Keratinocyte (primary cell): ENCODE measurements around the gene PRKCH.

Source experiments
- CTCF ChIP-seq, 3 experiments: IDR thresholded peaks in 1 of 3; conservative IDR thresholded peaks in 1 of 3; optimal IDR thresholded peaks in 1 of 3; 2 replicates in 2 of 3; 3 replicates in 1 of 3; pipeline versions ENCODE3 to v1.5.1; 2011; ENCODE audit warnings: low read length in 3 of 3, mild to moderate bottlenecking in 3 of 3, moderate library complexity in 2 of 3, control low read depth in 1 of 3, inconsistent platforms in 1 of 3; ENCODE audit not compliant: insufficient read depth in 2 of 3; ENCODE audit errors: extremely low read depth in 1 of 3
- EZH2 ChIP-seq: IDR thresholded peaks from one replicate; pipeline ENCODE4 v1.6.1; 2012; ENCODE audit warnings: inconsistent platforms, mild to moderate bottlenecking, low read length, moderate library complexity

DNA sequence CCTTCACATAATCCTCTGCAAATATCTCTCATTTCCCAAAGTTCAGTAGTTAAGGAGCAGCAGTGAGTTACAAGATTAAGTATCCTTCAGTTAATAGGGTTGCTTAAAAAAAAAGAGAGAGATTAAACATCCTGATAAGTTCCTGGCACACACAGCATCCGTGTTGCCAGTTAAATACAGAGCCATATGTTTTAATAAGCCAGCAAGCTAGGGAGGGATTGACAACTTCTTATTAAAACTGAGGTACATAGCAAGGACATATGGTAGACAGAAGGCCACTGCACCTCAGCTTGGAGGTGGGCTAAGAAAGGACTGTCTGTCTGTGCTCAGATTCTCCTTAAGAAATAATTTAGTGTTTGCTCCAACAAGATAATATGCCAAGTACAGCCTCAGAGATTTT lies 30.7 kb upstream of the PRKCH start:
- TF ChIP-seq CTCF (optimal IDR thresholded peaks at IDR 0.05 in 1 of 3, IDR thresholded peaks at IDR 0.05 in 1 of 3, conservative IDR thresholded peaks at IDR 0.05 in 1 of 3; ENCODE audit: extremely low read depth in 1 of 3, insufficient read depth in 2 of 3, low read length in 3 of 3) (no peak), EZH2 (no peak)
